GM12801 (cell line): ENCODE data around the gene ASPHD2.

Experiments used
- TF ChIP-seq, protein P1 (sequence below): IDR thresholded peaks from one replicate; pipeline ENCODE4 v1.5.1; 2011; ENCODE audit warnings: control low read depth; ENCODE audit not compliant: insufficient read length; ENCODE audit errors: extremely low read depth

Gene ASPHD2

DNA sequence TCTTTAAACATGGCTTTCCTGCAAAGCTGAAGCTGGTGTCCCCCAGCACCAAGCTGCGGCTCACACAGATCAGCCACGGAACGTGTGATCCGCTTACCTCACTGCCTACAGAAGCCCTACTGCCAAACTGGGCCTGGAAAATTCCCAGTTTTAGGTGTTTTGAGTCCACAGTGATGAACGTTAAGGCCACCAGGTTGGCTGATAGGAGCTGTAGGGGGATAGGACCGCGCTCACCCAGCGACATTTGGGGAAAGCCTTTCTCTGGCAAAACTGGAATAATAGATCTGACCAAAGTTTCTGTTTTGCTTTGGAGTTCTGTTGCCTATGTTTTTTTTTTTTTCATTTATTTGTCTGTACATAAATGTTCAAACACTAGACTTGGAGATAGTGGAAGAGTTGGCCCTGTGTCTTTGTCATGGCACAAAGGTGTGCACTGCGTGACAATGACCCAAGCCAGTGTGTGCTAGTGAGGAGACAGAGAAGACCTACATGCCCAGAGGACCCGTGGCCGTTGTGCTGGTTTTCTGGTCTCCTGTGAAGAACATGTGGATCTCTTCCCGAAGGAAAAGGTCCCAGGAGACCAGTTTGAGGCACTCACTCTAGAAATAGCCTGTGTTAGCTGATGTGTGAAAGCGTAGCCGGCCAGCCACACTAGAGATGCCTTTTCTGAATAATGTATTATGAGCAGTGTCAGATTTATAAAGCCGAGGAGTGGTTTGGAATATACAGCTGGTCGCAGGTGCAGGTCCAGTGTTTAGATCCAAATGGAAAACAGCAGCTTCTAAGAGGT lies 15.0 kb downstream of the ASPHD2 start:
- TF ChIP-seq, protein P1, sequence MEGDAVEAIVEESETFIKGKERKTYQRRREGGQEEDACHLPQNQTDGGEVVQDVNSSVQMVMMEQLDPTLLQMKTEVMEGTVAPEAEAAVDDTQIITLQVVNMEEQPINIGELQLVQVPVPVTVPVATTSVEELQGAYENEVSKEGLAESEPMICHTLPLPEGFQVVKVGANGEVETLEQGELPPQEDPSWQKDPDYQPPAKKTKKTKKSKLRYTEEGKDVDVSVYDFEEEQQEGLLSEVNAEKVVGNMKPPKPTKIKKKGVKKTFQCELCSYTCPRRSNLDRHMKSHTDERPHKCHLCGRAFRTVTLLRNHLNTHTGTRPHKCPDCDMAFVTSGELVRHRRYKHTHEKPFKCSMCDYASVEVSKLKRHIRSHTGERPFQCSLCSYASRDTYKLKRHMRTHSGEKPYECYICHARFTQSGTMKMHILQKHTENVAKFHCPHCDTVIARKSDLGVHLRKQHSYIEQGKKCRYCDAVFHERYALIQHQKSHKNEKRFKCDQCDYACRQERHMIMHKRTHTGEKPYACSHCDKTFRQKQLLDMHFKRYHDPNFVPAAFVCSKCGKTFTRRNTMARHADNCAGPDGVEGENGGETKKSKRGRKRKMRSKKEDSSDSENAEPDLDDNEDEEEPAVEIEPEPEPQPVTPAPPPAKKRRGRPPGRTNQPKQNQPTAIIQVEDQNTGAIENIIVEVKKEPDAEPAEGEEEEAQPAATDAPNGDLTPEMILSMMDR, result no peak

DNA sequence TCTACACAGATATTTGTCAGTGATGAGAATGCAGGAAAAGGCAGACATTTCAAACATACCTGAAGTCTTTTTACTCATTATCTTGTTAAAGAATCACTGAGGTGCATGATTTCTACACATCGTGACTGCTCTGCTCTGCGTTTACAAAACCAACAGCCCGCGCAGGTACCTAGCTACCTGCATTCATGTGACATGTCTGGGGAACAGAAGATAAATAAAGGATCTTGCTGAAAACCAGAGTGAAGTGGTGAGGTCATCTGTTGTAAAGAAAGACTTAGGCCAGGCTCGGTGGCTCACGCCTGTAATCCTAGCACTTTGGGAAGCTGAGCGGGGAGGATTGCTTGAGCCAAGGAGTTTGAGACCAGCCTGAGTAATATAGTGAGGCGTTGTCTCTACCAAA lies 15.7 kb downstream of the ASPHD2 start:
- TF ChIP-seq, protein P1, result no peak

DNA sequence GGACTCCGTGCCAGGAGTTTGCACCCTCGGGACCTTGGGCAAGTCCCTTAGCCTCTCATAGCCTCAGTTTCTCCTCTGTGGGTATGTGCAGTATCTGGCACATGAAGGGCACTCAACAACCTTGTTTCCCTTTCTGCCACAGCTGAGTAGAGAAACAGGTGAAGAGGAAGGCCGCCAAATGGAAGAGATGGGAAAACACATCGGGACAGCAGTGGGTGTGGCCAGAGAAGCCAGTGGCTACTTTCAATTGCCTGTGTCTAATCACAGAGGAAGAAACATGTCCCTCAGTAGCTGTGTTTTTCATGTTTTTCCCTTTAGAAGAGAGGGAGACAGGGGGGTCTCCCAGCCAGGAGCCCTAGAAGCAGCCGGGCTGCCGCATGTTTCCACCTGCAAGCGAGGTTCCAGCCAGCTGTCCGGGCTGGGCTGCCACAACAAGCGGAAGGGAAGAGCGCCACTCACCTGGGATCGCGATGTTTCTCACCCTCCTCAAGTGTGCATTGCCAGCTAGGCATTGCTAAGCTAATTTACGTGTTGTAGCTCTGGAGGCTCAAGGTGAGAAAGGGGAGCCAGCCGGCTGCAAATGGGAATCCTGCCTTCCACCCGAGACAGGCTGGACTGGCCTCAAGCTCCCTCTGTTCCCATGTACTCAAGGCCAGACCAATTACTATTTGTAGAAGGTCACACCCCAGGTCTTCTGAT lies 16.7 kb downstream of the ASPHD2 start:
- TF ChIP-seq, protein P1, result no peak

DNA sequence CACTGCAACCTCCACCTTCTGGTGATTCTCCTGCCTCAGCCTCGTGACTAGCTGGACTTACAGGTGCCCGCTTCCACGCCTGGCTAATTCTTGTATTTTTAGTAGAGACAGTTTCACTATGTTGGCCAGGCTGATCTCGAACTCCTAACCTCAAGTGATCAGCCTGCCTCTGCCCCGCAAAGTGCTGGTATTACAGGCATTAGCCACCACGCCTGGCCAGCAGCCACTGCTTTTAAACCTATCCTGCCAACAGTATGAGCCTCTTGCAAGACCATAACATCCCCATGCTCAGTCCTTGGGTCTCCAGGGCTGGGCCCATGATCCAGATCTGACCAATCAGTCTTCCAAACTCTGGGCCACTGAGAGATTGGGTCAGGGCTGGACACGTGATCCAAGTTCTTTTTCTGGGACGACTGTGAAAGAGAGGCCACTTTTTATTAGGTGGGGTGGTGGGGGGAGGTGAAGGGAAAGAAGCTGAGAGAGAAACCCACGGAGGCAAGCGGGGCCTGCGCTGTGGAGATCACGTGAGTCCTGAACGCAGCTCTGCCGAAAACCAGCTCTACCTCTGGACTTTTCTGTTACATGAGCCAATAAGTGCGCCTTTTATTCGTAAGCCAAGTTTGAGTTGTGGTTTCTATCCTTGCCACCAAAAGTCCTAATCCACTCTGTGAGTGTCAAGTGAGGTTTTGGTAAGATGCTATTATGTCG lies 17.9 kb downstream of the ASPHD2 start:
- TF ChIP-seq, protein P1, result no peak

DNA sequence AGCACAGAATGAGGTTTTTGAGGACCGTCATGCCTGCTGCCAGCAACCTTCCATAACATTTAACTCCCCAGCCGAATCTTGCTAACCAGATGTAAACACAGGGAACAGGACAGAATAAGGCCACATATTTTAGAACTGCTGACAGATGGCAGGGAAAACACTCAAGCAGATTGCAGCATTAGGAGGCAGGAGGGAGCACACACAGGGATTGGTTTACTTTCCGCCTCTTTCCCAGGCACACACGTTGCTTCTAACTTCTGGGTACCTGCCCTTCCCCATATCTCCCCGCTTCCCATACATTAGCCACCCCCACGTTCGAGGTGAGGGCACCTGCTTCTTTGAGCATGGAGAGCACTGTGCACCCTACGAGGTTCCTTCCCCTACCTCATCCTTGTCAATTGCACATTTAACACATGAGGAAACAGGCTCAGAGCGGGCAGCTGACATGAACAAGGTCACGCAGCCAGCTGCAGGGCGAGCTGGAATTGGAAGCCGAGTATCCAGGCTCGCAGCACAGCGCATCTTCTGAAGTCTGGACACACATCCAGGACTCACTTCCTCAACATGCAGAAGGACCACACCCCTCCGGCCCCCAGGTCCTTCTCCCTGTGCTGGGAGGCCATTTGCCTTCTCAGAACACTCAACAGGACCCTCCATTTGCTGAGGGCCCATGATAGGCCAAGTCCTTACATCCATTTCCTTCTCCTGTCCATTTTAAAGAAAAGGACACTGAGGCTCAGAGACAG lies 18.7 kb downstream of the ASPHD2 start:
- TF ChIP-seq, protein P1, result no peak

DNA sequence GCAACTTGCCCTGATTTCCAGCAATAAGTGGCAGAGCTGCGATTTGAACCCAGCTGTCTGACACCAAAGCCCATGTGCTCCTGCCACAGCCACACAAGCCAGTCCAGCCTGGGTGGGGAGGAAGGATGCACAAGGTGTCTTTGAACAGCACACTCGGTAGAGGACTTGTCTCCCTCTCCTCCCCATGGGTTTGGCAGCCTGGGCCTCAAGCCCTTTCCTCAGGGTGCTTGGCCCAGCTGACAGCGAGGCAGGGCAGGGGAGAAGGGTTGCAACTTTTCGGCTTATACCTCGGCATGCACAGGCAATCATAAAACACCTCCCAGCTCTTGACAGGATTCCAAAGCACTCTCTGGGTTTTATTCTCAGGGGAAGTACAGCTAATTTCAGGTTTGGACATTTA lies 19.3 kb downstream of the ASPHD2 start:
- TF ChIP-seq, protein P1, result no peak

DNA sequence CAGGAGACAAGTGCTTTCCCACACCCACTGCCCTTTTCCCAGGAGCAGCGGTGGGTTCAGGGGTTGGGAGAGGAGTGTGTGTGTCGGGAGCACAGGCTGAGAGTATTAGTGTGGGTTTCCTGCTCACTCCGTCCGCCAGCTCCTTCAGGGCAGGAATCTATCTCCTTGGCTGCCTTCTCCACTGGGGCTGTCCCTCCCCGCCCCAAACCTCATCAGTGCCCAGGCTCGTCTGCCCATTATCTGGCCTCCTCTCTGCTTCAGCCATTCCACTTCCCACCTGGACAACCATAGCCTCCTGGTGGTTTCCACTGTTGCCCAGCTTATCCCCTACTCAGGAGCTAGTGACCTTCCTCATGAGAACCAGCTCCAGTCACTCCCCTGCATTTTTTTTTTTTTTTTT lies 19.9 kb downstream of the ASPHD2 start:
- TF ChIP-seq, protein P1, result no peak
